WI38 (cell line): ENCODE data around the gene GSTM2.

ENCODE experiments used
- H3K4me3 ChIP-seq: 2 replicates; pipeline ENCODE4 v1.5.1; 2011; ENCODE audit warnings: low read depth, mild to moderate bottlenecking, control low read depth, low read length
- TF ChIP-seq, protein P1 (sequence below): IDR thresholded peaks from 2 replicates; pipeline ENCODE4 v1.5.1; 2012; ENCODE audit warnings: low read depth, mild to moderate bottlenecking, control low read depth, low read length

The GSTM2 gene

GRCh38 chr1:109643385-109644230 lies 24.2 kb upstream of the GSTM2 start:
- no peak overlapping the region for H3K4me3 ChIP-seq
- TF ChIP-seq, protein P1, sequence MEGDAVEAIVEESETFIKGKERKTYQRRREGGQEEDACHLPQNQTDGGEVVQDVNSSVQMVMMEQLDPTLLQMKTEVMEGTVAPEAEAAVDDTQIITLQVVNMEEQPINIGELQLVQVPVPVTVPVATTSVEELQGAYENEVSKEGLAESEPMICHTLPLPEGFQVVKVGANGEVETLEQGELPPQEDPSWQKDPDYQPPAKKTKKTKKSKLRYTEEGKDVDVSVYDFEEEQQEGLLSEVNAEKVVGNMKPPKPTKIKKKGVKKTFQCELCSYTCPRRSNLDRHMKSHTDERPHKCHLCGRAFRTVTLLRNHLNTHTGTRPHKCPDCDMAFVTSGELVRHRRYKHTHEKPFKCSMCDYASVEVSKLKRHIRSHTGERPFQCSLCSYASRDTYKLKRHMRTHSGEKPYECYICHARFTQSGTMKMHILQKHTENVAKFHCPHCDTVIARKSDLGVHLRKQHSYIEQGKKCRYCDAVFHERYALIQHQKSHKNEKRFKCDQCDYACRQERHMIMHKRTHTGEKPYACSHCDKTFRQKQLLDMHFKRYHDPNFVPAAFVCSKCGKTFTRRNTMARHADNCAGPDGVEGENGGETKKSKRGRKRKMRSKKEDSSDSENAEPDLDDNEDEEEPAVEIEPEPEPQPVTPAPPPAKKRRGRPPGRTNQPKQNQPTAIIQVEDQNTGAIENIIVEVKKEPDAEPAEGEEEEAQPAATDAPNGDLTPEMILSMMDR = peak; percentile 89

- TF ChIP-seq, protein P1 = no peak
- no peak overlapping the region for H3K4me3 ChIP-seq
Observed at GRCh38 chr1:109644670-109645069, 23.2 kb upstream of the GSTM2 start.

- peak overlapping the region; percentile 40 for H3K4me3 ChIP-seq
- TF ChIP-seq, protein P1 = 0 out of 2 replicates have a peak, but pooled peaks have one; percentile 22
Observed at GRCh38 chr1:109649491-109649914, 18.4 kb upstream of the GSTM2 start.

- no peak overlapping the region for H3K4me3 ChIP-seq
- TF ChIP-seq, protein P1 = no peak
Observed at GRCh38 chr1:109650609-109651008, 17.2 kb upstream of the GSTM2 start.

GRCh38 chr1:109652402-109652801 lies 15.5 kb upstream of the GSTM2 start:
- H3K4me3 ChIP-seq = no peak overlapping the region
- TF ChIP-seq, protein P1 = no peak

DNA sequence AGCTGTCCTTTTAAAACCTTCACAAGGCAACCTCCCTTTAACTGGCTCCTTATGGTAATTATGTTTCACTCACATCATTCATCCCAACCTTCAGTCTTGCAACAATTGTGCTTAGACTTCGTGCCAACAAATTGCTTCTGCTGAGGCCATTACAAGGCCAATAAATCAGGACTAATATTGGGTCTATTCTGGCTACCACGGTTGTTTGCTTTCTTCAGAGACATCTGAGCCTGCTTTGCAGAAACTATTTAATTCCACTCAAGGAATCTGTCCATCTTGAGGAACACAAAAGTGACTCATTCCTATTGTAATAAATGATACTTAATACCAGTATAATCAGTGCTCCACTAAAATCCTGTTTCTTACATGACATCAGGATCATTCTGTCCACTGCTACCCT lies 14.6 kb upstream of the GSTM2 start:
- no peak overlapping the region for H3K4me3 ChIP-seq
- TF ChIP-seq, protein P1 = no peak

DNA sequence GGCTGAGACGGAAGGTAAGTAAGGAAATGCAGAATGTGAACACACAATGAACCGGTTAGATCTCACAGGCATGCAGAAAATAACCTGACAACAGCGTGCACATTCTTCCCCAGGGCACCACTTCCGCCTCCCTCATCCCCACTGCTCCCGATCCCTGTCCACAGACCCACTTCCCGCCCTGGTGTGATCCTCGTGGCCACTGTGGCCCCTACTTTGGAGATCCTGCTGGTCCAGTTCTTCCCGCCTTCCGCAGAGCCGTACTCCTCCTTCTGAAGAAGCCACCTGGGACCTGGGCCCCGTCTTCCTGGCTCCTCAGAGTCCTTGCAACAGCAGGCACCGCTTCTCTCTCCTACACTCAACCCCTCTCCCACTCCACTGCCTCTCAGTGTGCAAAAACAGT lies 13.3 kb upstream of the GSTM2 start:
- H3K4me3 ChIP-seq = no peak overlapping the region
- TF ChIP-seq, protein P1 = no peak
